GM18520 (cell line): ENCODE results near the gene GMCL1.

ENCODE experiments used
- ATAC-seq: cut with Tn5 transposase; IDR thresholded peaks from one replicate; pipeline ENCODE4 v1.9.1; 2021; ENCODE audit not compliant: unreplicated experiment

GMCL1 gene

GRCh38 chr2:69917852-69918251 is 88.4 kb downstream of the GMCL1 start:
- no peak for ATAC-seq

- ATAC-seq: no peak
These were observed 88.9 kb downstream of the GMCL1 start for GRCh38 chr2:69918401-69918800.

GRCh38 chr2:69923116-69923515 is 93.7 kb downstream of the GMCL1 start:
- ATAC-seq: no peak

GRCh38 chr2:69926849-69927515 is 97.5 kb downstream of the GMCL1 start:
- ATAC-seq: no peak
